OCI-LY1 (cell line): ENCODE results near the gene WNT9A.

Experiments
- EZH2 ChIP-seq: fragments of 200-600 bp; sonication (generic), shearing (Covaris generic); IDR thresholded peaks from 2 replicates; pipeline ENCODE4 v1.8.0; 2017; ENCODE audit warnings: borderline replicate concordance, mixed run types, mild to moderate bottlenecking, antibody characterized with exemption, low read length, moderate library complexity, mixed read lengths
- TF ChIP-seq, protein P1 (sequence below): fragments of 200-600 bp; sonication (generic), shearing (Covaris generic); IDR thresholded peaks from 2 replicates; pipeline ENCODE4 v1.5.1; 2017; ENCODE audit warnings: mild to moderate bottlenecking, antibody characterized with exemption, low read length, moderate library complexity, mixed read lengths

DNA sequence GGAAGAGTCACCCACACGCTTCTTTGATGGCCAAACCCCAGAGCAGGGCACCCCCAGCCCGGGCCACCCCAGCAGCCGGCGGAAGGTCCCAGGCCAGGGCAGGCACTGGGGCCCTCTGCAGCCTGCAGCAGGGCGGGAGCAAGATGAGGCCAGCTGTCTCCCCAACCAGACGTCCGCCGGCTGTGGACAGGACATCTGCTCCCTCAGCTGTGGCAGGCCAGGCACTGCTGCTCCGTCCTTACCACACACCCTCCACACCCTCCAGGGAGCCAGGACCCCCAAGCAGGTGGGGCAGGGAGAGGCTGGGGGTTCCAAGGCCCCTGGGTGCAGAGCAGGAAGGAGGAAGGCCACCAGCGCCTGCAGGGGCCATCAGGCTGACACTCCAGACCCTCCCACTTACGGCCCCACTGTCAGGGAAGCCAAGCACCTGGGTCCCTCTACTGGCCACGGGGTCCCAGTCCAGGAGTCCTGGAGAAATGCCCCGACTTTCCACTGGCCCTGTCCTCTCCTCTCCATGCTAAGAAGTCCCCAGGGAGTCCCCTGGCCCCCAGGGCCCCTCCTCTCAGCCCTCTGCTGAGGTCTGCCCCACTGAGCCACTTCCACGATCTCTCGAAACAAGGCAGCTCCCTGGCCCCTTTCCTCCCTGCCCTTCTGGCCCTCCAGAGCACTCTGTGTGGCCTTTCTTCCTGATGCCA lies 5.6 kb downstream of the WNT9A start:
- TF ChIP-seq, protein P1, sequence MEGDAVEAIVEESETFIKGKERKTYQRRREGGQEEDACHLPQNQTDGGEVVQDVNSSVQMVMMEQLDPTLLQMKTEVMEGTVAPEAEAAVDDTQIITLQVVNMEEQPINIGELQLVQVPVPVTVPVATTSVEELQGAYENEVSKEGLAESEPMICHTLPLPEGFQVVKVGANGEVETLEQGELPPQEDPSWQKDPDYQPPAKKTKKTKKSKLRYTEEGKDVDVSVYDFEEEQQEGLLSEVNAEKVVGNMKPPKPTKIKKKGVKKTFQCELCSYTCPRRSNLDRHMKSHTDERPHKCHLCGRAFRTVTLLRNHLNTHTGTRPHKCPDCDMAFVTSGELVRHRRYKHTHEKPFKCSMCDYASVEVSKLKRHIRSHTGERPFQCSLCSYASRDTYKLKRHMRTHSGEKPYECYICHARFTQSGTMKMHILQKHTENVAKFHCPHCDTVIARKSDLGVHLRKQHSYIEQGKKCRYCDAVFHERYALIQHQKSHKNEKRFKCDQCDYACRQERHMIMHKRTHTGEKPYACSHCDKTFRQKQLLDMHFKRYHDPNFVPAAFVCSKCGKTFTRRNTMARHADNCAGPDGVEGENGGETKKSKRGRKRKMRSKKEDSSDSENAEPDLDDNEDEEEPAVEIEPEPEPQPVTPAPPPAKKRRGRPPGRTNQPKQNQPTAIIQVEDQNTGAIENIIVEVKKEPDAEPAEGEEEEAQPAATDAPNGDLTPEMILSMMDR, result no peak; the same call in 1 of the 2 replicates
- TF ChIP-seq EZH2, result no peak
